Kasumi-1 (cell line): ENCODE results near the gene PDS5A.
A peak's percentile ranks its signal among the peaks of the same experiment; 100 is the strongest.
"Not testable (repeated sequence)": the region's sequence is repeated elsewhere in the genome, so short reads cannot be mapped to it uniquely, and the experiment has no call there.

ENCODE experiments used
- DNase-seq, 2 experiments: peaks; one replicate each; lab custom pipeline; 2025; lab: John Stamatoyannopoulos, UW

PDS5A gene

DNA sequence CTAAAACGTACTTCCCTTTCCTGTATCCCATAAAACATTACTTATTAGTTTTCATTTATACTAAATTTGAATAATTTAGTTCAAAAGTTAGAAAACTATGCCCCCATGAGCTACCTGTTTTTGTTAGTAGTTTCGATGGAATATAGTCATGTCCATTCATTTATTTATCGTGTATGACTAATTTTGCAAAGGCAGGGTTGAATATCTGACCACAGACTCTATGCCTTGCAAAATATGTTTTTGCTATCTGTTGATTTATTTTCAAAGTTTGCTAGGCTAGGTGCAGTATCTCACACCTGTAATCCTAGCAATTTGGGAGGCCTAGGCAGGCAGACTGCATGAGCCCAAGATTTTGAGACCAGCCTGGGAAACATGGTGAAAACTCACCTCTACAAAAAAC, 78.4 kb downstream of the PDS5A start:
- peak in 1 of 2 experiments; percentile 21 for DNase-seq

DNA sequence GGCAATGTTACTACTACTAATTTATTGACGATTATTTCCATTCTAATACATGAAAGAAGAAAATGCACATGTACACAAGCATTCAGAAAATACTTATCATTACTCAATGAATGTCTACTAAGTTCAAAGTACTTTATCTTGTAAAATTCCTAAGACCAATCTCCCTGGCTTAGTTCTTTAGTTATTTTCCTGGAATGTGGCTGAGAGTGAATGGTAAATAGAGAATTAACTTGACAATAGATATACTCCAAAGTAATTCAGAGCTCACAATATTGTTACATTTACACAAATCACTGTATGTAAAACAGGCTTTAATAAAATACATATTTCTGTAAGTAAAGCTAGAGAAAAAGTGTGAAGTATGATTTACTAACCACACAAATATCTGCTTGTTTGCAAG, 79.7 kb downstream of the PDS5A start:
- no peak for DNase-seq

DNA sequence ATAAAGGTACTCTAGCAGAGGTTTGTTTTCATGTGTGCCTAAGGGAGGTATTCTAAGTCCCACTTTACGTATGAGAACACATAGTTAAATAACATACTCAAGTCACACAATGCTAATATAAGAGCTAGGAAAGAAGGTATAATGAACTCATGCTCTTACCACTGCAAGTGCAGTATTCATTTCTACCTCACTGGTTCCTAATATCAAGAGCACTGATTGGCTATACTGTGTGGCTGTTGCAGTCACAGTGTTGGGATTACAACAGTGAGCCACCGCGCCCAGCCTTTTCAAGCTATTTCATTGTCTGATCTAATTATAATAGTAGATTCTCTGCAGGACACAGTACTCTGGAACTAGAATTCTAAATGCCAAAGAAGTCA, 84.0 kb downstream of the PDS5A start:
- DNase-seq: no peak

DNA sequence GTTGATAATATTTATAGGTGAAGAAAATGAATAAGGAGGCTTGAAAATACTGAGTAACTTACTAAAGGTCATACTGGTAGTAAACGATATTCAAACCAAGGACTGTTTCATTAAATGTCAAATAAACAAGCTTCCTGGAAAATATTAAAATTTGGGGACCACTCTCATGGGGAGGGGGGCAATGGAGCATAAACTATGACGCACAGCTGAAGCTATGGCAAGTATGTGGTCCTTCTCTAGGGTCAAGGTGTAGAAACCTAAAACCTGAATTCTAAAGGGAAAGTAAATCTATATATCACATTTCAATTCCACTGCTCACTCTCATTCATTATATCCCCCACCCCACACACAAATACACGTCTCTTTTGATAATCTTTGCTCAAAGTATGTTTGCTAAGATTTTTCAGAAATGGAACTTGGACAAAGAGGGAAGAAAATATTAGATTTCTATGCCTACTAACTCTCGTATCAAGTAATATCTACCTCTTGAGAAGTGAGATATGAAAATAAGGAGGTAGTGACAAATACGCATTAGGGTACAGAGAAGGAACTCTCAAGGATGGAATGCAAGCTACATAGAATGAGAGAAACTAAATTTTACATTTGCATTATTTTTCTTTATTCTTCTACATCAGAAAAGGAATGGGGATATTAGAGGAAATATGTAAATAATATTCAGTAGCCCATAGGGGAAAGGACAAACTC, 84.6 kb downstream of the PDS5A start:
- DNase-seq: no peak

DNA sequence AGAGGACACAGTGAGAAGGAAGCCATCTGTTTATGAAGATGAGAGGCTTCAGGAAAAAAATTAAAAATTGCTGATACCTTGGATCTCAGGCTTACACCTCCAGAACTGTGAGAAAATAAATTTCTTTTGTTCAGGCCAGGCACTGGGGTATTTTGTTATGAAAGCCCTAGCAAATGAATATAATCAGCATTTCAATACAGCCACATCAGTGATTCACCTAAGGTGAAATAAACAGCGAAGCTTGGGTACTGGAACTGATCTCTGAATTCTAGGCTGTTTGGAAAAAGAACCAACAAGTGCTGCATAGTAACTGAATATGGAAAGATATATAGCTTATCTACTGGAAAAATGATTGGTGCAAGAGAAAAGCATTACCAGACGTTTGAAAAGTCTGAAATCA, 88.5 kb downstream of the PDS5A start:
- no peak for DNase-seq

DNA sequence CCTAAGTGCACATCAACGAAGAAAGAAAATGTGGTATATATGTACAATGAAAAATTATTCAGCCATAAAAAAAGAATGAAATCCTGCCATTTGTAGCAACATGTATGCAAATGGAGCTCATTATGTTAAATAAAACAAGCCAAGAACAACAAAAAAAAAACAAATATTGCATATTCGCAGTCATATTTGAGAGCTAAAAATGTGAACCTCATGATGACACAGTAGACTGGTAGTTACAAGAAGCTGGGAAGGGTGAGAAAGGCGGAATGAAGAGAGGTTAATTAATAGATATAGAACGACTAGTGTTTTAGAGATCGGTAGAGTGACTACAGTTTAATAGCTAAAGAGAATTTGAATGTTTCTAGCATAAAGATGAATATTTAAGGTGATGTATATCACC, 89.2 kb downstream of the PDS5A start:
- no peak for DNase-seq

DNA sequence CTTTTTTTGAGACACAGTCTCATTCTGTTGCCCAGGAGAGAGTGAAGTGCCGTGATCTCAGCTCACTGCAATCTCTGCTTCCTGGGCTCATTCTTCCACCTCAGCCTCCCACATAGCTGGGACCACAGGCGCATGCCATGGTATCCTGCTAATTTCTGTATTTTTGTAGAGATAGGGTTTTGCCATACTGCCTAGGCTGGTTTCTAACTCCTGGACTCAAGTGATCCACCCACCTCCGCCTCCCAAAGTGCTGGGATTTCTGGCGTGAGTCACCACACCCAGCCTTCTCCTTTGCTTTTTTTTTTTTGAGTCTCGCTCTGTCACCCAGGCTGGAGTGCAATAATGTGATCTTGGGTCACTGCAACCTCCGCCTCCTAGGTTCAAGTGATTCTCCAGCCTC, 94.1 kb downstream of the PDS5A start:
- DNase-seq: no peak

DNA sequence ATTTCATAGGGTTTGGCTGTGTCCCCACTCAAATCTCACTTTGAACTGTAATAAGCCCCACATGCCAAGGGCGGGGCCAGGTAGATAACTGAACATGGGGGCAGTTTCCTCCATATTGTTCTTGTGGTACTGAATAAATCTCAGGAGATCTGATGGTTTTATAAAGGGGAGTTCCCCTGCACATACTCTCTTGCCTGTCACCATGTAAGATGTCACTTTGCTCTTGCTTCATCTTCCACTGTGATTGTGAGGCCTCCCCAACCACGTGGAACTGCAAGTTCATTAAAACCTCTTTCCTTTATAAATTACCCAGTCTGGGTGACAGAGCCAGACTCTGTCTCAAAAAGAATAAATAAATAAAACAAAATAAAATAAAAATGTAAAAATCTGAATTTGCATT, 95.9 kb downstream of the PDS5A start:
- DNase-seq: no peak

DNA sequence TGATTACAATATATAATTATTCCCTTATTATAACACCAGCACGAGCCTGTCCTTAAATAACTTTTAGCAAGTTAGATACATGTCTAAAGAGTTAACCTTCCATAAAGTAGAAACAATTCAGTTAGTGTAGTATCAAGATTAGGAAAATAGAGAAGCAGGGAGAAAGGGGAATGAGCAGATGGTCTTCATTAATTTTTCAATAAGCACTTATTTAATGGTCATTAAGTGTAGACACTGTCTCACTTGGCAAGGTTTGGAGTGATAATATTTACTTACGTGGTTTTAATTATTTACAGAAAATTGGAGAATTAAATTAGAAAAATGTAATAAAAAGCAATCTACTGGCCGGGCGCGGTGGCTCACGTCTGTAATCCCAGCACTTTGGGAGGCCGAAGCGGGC, 99.7 kb downstream of the PDS5A start:
- DNase-seq: no peak

DNA sequence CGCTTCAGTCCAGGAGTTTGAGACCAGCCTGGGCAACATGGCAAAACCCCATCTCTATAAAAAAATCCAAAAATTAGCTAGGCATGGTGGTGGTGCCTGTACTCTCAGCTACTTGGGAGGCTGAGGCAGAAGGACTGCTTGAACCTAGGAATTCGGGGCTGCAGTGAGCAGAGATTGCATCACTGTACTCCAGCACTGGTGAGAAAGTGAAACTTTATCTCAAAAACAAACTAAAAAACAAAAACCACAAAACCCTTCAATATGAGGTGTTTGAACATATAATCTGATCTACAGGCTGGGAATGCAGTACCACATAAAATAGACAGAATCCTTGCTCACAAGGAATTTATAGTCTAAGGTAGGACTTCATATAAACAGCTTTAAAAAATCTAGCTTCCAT, 103.9 kb downstream of the PDS5A start:
- no peak for DNase-seq

DNA sequence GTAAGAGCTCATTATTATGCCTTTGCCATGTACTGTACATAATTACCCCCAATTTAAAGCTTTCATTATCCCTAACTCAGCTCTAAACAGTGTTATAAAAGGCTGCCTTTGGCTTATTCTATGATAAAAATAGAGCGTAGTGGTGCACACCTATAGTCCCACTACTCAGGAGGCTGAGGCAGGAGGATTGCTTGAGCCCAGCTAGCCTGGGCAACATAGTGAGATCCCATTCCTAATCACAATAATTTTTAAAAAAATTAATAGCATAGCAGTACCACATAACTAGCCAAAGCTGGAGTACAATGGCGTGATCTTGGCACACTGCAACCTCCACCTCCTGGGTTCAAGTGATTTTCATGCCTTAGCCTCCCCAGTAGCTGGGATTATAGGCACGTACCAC, 112.4 kb downstream of the PDS5A start:
- no peak for DNase-seq

DNA sequence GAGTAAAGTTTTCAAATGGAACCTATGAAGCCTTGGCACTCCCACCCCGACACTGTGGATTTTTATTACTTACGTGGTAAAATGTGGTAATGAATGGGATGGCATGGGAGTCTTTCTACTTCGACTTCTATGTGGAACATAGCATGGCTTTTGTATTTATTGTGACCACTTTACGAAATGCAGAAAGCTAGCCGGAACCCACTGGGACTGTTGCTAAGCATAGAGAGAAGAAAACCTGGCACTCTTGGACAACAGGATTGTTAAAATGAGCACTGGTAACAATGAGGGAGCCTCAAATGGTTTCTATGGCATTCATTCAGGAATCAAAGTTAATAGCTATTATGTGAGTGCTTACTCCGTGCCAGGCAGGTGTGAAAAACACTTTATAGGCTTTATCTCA, 113.3 kb downstream of the PDS5A start:
- DNase-seq: no peak

DNA sequence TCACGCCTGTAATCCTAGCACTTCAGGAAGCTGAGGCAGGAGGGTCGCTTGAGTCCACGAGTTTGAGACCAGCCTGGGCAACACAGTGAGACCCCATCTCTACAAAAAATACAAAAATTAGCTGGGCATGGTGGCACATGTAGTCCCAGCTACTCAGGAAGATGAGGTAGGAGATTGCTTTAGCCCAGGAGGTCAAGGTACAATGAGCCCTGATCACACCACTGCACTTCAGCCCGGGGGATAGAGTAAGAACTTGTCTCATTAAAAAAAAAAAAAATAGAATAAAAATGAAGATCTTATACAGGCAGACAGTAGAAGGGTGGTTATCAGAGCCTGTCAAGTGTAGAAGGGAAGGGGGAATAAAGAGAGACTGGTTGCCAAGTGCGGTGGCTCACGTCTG, 116.9 kb downstream of the PDS5A start:
- DNase-seq: no peak

DNA sequence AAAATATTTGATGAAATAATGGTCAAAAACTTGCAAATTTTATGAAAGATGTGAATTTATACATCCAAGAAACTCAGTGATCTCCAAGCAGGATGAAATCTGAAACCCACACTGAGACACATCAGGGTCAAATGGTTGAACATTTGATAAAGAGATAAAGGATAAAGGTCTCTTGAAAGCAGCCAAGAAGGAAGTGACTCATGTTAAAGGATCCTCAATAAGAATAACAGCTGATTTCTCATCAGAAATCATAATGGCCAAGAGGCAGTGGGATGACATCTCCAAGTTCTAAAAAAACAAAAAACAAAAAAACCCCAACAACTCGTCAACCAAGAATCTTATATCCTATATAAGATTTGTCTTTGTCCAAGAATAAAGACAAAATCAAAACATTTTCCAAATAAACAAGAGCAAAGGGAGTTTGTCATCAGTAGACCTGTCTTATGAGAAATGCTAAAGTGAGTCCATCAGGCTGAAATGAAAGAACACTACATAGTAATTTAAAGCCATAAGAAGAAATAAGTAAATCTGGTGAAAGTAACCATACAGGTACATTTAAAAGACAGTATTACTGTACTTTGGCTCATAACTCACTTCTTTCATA, 121.7 kb downstream of the PDS5A start:
- peak; percentile 9 to 12 for DNase-seq

DNA sequence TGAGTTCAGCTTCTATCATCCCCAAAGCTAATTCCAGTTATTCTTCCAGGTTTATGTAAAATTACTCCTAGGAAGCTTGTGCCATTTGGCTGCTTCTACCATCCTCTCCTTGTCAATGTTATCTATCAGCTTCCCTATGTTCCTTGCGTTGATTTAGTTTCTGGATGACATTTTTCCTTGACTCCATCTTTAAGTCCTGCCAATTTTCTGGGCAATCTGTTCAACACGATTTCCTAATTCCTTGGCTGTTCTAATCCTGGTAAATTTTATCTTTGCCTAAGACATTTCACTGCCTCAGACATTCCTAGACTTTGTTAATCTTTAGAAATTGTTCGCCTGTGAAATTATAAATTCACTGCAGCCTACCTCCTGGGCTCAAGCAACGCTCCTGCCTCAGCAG, 125.1 kb downstream of the PDS5A start:
- DNase-seq: no peak

DNA sequence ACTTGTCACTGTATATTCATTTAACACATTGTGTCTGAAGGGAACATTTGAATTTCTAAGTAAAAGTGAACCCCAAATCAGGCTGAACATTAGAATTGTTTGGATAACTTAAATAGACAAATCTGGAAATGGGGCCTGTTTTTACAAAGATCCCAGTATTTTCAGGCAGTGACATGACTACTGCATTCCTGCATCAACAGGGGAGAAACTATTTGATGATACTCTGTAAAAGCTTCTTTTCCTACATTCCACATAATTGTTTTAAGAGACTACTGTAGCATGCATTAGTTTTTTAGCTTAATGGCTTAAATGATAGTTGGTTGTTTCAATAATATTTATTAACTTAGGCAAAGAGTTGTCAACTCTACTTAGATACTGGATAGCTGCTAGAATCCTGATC, 127.0 kb downstream of the PDS5A start:
- DNase-seq: no peak

DNA sequence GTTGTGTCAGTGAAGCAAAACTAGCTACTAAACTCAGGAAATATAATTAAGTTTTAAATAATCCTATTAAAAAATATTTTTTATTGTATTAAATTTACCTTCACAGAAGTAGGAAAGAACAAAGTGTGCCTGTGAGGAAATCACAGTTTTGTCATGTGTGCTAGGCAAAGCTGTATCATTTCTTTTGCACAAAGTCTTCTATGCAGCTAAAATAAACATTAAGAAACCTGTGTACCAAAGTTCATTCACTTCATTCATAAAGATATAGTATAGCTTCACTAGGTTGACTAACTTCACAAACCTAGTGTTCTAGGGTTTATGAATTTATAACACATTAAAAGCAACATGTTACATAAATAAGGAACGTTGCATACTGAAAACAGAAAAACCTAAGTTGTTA, 131.0 kb downstream of the PDS5A start:
- no peak for DNase-seq

DNA sequence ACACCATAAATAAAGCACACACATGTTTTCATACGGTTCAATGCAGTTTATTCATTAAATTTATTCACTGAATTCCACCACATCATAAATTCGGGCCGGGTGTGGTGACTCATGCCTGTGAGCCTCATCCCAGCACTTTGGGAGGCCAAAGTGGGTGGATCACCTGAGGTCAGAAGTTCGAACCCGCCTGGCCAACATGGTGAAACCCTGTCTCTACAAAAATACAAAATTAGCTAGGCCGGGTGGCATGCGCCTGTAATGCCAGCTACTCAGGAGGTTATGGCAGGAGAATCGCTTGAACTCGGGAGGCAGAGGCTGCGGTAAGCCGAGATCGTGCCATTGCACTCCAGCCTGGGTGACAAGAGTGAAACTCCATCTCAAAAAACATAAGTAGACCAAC, 131.6 kb downstream of the PDS5A start:
- no peak for DNase-seq

DNA sequence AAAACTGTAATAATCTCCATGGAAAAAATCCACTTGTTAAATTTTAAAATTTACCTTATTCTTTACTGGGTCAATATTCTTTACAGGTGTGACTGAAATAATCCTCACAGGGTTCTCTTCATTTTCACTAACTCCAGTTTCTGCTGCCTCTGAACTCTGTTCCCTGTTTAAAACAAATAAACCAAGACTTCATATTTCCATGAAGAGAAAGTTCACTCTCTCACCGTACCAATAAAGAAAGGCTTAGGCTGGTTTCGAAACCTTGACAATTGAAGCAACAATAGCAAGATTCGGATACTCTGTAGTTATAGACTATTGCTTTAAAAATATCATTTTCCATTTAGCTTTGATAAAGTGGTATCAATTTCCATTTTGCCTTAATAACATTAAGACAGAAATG, 135.8 kb downstream of the PDS5A start:
- DNase-seq: no peak

DNA sequence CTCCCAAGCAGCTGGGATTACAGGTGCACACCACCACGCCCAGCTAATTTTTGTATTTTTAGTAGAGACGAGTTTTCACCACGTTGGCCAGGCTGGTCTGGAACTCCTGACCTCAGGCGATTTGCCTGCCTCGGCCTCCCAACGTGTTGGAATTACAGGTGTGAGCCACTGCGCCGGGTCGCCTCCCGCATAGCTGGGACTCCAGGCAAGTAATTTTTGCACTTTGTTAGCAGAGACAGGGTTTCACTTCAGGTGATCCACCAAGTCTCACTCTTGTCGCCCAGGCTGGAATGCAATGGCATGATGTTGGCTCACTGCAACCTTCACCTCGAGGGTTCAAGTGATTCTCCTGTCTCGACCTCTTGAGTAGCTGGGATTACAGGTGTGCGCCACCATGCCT, 137.2 kb downstream of the PDS5A start:
- not testable (repeated sequence) for DNase-seq

DNA sequence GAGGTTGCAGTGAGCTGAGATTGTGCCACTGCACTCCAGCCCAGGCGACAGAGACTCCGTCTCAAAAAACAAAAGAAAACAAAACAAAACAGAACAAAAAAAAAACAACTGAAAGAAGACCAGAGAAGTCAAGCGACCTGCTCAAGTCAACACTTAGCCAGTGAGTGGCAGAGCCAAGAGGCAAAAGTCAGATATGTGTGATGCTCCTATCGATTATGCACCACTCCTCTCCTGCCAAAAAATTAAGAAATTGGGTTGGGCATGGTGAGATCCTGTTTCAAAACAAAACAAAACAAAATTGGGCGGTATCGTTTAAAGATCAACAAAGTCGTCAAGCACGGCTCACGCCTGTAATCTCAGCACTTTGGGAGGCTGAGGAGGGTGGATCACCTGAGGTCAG, 137.7 kb downstream of the PDS5A start:
- DNase-seq: no peak

DNA sequence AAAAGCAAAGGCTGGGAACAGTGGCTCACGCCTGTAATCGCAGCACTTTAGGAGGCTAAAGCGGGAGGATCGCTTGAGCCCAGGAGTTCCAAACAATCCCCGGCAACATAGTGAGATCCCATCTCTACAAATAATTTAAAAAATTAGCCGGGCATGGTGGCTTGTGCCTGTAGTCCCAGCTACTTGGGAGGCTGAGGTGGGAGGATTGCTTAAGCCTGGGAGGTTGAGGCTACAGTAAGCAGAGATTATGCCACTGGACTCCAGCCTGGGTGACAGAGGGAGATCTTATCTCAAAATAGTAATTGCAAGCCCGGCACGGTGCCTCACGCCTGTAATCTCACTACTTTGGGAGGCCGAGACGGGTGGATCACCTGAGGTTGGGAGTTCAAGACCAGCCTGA, 139.3 kb downstream of the PDS5A start:
- not testable (repeated sequence) for DNase-seq

DNA sequence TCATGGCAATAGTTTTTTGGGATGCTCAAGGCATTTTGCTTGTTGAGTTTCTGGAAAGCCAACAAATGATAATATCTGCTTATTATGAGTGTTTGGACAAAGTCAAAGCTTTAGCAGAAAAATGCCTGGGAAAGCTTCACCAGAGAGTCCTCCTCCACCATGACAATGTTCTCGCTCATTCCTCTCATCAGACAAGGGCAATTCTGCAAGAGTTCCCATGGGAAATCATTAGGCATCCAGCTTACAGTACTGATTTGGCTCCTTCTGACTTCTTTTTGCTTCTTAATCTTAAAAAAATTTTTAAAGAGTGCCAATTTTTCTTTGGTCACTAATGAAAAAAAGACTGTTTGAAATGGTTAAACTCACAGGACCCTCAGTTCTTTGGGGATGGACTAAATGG, 143.4 kb downstream of the PDS5A start:
- no peak for DNase-seq

DNA sequence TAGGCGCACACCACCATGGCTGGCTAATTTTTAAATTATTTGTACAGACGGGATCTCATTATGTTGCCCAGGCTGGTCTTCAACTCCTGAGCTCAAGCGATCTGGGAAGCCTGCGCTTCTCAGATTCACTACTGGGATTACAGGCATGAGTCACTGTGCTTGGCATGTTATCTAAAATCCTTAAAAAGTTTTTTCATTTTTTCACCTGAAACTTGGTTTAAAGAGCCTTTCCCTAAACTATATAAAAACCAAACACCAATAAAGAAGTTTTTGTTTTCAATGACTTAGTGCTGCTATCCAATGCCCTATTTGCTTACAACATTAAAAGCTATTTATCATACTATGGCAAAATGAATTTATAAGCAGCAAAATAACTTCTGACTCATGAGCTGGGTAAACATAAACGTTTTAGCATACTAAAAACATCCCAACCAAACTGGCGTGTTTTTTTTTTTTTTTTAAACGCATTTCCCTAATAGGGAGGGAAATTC, 151.9 kb downstream of the PDS5A start:
- DNase-seq: peak in 1 of 2 experiments; percentile 42
